HEK293T (cell line): ENCODE measurements around the gene TRRAP.

Source experiments
- ARNT ChIP-seq: fragments of 450-650 bp; IDR thresholded peaks from 2 replicates; pipeline ENCODE4 v1.6.1; 2017; ENCODE audit warnings: mild to moderate bottlenecking
- BHLHE40 ChIP-seq: fragments of 450-650 bp; IDR thresholded peaks from 2 replicates; pipeline ENCODE4 v1.6.1; 2016; ENCODE audit warnings: mild to moderate bottlenecking, moderate library complexity, borderline replicate concordance
- CTBP1 ChIP-seq: fragments of 450-650 bp; IDR thresholded peaks from 2 replicates; pipeline ENCODE4 v1.6.1; 2016; ENCODE audit warnings: borderline replicate concordance
- FOXA1 ChIP-seq: fragments of 450-650 bp; IDR thresholded peaks from 2 replicates; pipeline ENCODE4 v1.6.1; 2016; ENCODE audit warnings: mild to moderate bottlenecking
- FOXK2 ChIP-seq: fragments of 450-650 bp; IDR thresholded peaks from 2 replicates; pipeline ENCODE4 v1.6.1; 2016; ENCODE audit warnings: mild to moderate bottlenecking
- SP1 ChIP-seq: fragments of 450-650 bp; IDR thresholded peaks from 2 replicates; pipeline ENCODE4 v1.6.1; 2017

GRCh38 chr7:99033765-99034164 is 155.4 kb downstream of the TRRAP start:
- TF ChIP-seq BHLHE40 (no peak), ARNT (no peak), FOXK2 (no peak), CTBP1 (no peak), FOXA1 (no peak), SP1 (no peak)
